Esophagus muscularis mucosa (tissue), 4 donors: ENCODE data around the gene LRTM2.

Source experiments
- EP300 ChIP-seq: sonication (generic); formaldehyde crosslinking; IDR thresholded peaks from one replicate; pipeline ENCODE4 v1.6.1; 2017; ENCODE audit warnings: antibody characterized with exemption
- POLR2A ChIP-seq: fragments of 450-650 bp; IDR thresholded peaks from one replicate; pipeline ENCODE4 v1.6.1; 2017; ENCODE audit warnings: antibody characterized with exemption, moderate library complexity, mild to moderate bottlenecking, low read depth
- POLR2AphosphoS5 ChIP-seq, 2 donors: sonication (generic); formaldehyde crosslinking; IDR thresholded peaks; one replicate each; pipeline ENCODE4 v1.6.1; 2017; ENCODE audit warnings: antibody characterized with exemption in 2 of 2
- TF ChIP-seq, protein P1 (sequence below), 3 experiments: fragments of 200-600 bp in 2 of 3; fragments of 450-650 bp in 1 of 3; sonication (generic) in 2 of 3; IDR thresholded peaks; one replicate each; pipeline ENCODE4 v1.5.1; 2017 to 2019; ENCODE audit warnings: antibody characterized with exemption in 3 of 3, mild to moderate bottlenecking in 2 of 3, moderate library complexity in 1 of 3

DNA sequence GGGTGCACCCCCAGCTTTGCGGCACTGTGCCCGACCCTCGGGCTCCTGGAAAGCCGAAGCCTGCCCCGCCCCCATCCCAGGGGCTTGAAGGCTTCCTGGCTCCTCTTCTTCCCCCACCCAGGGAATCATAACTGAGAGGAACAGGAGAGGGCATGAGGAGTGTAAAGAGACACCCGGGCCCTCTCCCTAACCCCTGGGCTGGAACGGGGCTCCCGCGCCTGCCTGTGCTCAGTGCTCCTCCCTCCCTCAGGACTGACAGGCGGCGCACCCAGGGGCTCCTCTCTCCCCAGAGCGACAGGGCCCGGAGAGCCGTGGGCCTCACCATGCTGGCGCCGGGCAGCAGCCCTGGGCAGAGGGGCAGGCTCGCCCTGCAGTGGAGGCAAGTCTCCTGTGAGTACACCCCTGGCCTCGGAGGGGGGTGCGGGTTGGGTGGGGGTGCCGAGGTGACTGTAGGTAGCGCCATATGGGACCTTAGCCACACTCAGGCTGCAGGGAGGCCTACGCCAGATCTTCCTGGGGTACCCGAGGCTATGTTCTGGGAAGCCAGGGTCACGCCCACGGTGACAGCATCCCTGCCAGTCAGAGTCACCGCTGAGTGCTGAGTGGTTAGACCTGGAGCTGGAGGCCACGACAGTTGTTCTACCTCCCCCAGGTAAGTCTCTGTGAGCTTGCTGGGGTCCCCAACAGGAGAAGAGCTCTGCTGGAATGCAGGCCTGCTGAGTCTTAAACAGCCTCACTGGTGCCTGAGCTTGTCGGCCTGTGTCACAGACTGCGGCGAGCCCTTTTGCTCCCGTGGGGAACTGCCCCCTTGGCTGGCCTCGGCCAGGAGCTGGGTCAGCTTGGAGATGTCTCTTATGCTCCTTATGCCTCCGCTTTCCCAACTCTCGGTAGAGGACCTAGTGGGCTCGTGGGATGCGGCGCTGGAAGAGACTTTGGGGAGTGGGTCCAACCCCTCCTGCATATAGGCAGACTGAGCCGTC, 7.8 kb downstream of the LRTM2 start:
- TF ChIP-seq, protein P1, sequence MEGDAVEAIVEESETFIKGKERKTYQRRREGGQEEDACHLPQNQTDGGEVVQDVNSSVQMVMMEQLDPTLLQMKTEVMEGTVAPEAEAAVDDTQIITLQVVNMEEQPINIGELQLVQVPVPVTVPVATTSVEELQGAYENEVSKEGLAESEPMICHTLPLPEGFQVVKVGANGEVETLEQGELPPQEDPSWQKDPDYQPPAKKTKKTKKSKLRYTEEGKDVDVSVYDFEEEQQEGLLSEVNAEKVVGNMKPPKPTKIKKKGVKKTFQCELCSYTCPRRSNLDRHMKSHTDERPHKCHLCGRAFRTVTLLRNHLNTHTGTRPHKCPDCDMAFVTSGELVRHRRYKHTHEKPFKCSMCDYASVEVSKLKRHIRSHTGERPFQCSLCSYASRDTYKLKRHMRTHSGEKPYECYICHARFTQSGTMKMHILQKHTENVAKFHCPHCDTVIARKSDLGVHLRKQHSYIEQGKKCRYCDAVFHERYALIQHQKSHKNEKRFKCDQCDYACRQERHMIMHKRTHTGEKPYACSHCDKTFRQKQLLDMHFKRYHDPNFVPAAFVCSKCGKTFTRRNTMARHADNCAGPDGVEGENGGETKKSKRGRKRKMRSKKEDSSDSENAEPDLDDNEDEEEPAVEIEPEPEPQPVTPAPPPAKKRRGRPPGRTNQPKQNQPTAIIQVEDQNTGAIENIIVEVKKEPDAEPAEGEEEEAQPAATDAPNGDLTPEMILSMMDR (IDR thresholded peaks at IDR 0.05) = no peak
- TF ChIP-seq POLR2A (no peak), POLR2AphosphoS5 (IDR thresholded peaks at IDR 0.05) (no peak), EP300 (no peak)
